ENCODE data around the gene FBXO28.
"Not testable (repeated sequence)": the region's sequence is repeated elsewhere in the genome, so short reads cannot be mapped to it uniquely, and the experiment has no call there.

The FBXO28 gene

GRCh38 chr1:224203243-224204016, 89.5 kb downstream of the FBXO28 start:
- in situ Hi-C loops (cut with HindIII; ENCODE audit: low pct_ligation_motif_present, low pct_unique_long_range_greater_than_20kb, low sequenced_read_pairs) = no loop called here
- peak; percentile 98 for DNase-seq

GRCh38 chr1:224205438-224205840, 91.5 kb downstream of the FBXO28 start:
- peak; percentile 27 for DNase-seq
- in situ Hi-C loops (cut with HindIII; ENCODE audit: low pct_ligation_motif_present, low pct_unique_long_range_greater_than_20kb, low sequenced_read_pairs) = no loop called here

- DNase-seq; in situ Hi-C loops (cut with HindIII; ENCODE audit: low pct_ligation_motif_present, low pct_unique_long_range_greater_than_20kb, low sequenced_read_pairs): not testable (repeated sequence)
Measured at GRCh38 chr1:224205931-224206538, 92.1 kb downstream of the FBXO28 start.

- DNase-seq = peak; percentile 21
- in situ Hi-C loops (cut with HindIII; ENCODE audit: low pct_ligation_motif_present, low pct_unique_long_range_greater_than_20kb, low sequenced_read_pairs) = no loop called here
Measured at GRCh38 chr1:224211206-224211962, 97.5 kb downstream of the FBXO28 start.
